HG02938 (cell line): Measurements from ENCODE around the gene SLC16A3.
"Not testable (repeated sequence)": the region's sequence is repeated elsewhere in the genome, so short reads cannot be mapped to it uniquely, and the experiment has no call there.

ENCODE experiments used
- ATAC-seq: cut with Tn5 transposase; IDR thresholded peaks from one replicate; pipeline ENCODE4 v1.9.1; 2021; ENCODE audit warnings: mild to moderate bottlenecking, moderate library complexity; ENCODE audit not compliant: unreplicated experiment

Gene SLC16A3

GRCh38 chr17:82245134-82246039, 16.5 kb downstream of the SLC16A3 start:
- ATAC-seq, result no peak

- no peak for ATAC-seq
Measured at GRCh38 chr17:82246040-82246364, 17.2 kb downstream of the SLC16A3 start.

- ATAC-seq, result no peak
Measured at GRCh38 chr17:82246365-82247181, 17.7 kb downstream of the SLC16A3 start.

- ATAC-seq, result no peak
Measured at GRCh38 chr17:82247182-82247823, 18.5 kb downstream of the SLC16A3 start.

GRCh38 chr17:82247856-82248671, 19.2 kb downstream of the SLC16A3 start:
- no peak for ATAC-seq

- no peak for ATAC-seq
Measured at GRCh38 chr17:82248815-82249674, 20.2 kb downstream of the SLC16A3 start.

GRCh38 chr17:82249896-82250581, 21.2 kb downstream of the SLC16A3 start:
- no peak for ATAC-seq

- ATAC-seq, result no peak
Measured at GRCh38 chr17:82250868-82251500, 22.1 kb downstream of the SLC16A3 start.

GRCh38 chr17:82252511-82253178, 23.8 kb downstream of the SLC16A3 start:
- ATAC-seq, result no peak

GRCh38 chr17:82253179-82253544, 24.3 kb downstream of the SLC16A3 start:
- no peak for ATAC-seq

GRCh38 chr17:82254096-82254495, 25.3 kb downstream of the SLC16A3 start:
- not testable (repeated sequence) for ATAC-seq

GRCh38 chr17:82254746-82255145, 25.9 kb downstream of the SLC16A3 start:
- not testable (repeated sequence) for ATAC-seq

GRCh38 chr17:82255402-82255972, 26.6 kb downstream of the SLC16A3 start:
- no peak for ATAC-seq

GRCh38 chr17:82256242-82256885, 27.5 kb downstream of the SLC16A3 start:
- no peak for ATAC-seq

GRCh38 chr17:82257473-82257872, 28.6 kb downstream of the SLC16A3 start:
- ATAC-seq, result no peak

GRCh38 chr17:82258555-82258954, 29.7 kb downstream of the SLC16A3 start:
- no peak for ATAC-seq
